ENCODE results near the gene SLC37A3.

- TF ChIP-seq POLR2A (IDR thresholded peaks at IDR 0.05): no peak
- TF ChIP-seq, protein P1, sequence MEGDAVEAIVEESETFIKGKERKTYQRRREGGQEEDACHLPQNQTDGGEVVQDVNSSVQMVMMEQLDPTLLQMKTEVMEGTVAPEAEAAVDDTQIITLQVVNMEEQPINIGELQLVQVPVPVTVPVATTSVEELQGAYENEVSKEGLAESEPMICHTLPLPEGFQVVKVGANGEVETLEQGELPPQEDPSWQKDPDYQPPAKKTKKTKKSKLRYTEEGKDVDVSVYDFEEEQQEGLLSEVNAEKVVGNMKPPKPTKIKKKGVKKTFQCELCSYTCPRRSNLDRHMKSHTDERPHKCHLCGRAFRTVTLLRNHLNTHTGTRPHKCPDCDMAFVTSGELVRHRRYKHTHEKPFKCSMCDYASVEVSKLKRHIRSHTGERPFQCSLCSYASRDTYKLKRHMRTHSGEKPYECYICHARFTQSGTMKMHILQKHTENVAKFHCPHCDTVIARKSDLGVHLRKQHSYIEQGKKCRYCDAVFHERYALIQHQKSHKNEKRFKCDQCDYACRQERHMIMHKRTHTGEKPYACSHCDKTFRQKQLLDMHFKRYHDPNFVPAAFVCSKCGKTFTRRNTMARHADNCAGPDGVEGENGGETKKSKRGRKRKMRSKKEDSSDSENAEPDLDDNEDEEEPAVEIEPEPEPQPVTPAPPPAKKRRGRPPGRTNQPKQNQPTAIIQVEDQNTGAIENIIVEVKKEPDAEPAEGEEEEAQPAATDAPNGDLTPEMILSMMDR (IDR thresholded peaks at IDR 0.05): no peak
Measured at GRCh38 chr7:140433396-140433795, 35.1 kb upstream of the SLC37A3 start.

Measured in heart left ventricle (tissue), 13 donors.